ENCODE measurements around the gene ABCB7.

The ABCB7 gene

DNA sequence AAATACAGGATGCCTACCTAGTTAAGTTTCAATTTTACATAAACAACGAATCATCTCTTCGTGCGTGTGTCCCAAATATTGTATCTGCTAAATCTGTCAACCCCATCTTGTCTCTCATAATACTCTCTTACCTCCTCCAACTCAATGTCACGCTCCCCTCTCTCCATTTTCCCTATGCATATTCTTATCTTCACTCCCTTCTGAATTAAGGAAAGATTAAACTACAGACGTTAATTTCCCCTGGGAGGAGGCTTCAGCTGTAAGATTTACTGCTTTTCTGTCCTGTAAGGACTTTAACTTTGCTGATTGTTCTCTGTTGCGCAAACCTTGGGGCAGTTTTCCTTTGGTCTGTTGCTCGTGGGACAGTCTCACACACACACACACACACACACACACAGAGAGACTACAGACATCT is 455 bp upstream of the ABCB7 start:
- DNase-seq (ENCODE audit: extremely low read depth, insufficient read length) = no peak
- H3K27me3 ChIP-seq (replicated peaks; ENCODE audit: control insufficient read depth, insufficient read depth, low read length) = no peaks in the 10 kb centered on the region
- TF ChIP-seq, protein P1, sequence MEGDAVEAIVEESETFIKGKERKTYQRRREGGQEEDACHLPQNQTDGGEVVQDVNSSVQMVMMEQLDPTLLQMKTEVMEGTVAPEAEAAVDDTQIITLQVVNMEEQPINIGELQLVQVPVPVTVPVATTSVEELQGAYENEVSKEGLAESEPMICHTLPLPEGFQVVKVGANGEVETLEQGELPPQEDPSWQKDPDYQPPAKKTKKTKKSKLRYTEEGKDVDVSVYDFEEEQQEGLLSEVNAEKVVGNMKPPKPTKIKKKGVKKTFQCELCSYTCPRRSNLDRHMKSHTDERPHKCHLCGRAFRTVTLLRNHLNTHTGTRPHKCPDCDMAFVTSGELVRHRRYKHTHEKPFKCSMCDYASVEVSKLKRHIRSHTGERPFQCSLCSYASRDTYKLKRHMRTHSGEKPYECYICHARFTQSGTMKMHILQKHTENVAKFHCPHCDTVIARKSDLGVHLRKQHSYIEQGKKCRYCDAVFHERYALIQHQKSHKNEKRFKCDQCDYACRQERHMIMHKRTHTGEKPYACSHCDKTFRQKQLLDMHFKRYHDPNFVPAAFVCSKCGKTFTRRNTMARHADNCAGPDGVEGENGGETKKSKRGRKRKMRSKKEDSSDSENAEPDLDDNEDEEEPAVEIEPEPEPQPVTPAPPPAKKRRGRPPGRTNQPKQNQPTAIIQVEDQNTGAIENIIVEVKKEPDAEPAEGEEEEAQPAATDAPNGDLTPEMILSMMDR (IDR thresholded peaks at IDR 0.05; ENCODE audit: insufficient read depth, low read length, poor library complexity, severe bottlenecking) = no peak
- peak overlapping the region; percentile 60 for H3K4me3 ChIP-seq (replicated peaks; ENCODE audit: low read depth, low read length)
- H3K36me3 ChIP-seq (ENCODE audit: control insufficient read depth, insufficient read depth, low read length) = no peaks in the 10 kb centered on the region

DNA sequence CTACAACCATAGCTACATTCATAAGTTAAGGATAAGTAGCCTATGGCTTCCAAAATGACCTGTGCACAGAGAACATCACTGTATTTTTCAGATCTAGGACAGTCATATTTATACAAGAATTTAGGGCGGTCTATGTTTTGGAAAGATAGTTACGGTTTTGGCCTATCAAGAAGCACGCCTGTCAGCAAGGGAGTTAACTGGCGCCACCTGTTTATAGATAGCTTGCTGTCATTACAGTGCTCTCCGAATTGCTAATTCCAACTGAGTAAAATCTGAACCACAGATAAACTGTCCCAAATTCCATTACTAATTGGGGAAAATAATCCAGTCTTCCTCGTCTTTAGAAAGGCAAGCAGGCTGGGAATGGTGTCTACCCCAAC is 646 bp downstream of the ABCB7 start:
- Histone ChIP-seq H3K27me3 (replicated peaks; ENCODE audit: control insufficient read depth, insufficient read depth, low read length) (no peaks in the 10 kb centered on the region), H3K36me3 (ENCODE audit: control insufficient read depth, insufficient read depth, low read length) (no peaks in the 10 kb centered on the region), H3K4me3 (replicated peaks; ENCODE audit: low read depth, low read length) (peak overlapping the region; percentile 60)
- TF ChIP-seq, protein P1 (IDR thresholded peaks at IDR 0.05; ENCODE audit: insufficient read depth, low read length, poor library complexity, severe bottlenecking) = no peak
- DNase-seq (ENCODE audit: extremely low read depth, insufficient read length) = peak; percentile 3

DNA sequence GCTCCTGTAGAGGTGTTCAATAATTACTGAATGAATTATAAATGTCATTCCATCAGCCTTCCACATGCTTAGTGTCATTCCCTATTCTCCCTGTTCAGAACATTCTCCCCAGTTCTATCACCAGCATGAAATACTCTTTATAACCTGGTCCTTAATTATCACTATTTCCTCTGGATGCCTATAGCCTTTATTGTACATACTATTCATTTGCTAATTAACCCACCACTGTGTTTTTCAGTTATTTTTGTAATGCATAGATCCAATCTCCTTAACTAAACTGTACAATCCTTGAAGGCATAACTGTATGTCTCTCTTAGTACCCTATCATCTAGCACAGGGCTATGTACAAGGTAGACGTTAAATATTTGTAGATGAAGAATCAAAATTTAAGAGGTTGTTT is 1.2 kb downstream of the ABCB7 start:
- Histone ChIP-seq H3K27me3 (replicated peaks; ENCODE audit: control insufficient read depth, insufficient read depth, low read length) (no peaks in the 10 kb centered on the region), H3K4me3 (replicated peaks; ENCODE audit: low read depth, low read length) (peak overlapping the region; percentile 60), H3K36me3 (ENCODE audit: control insufficient read depth, insufficient read depth, low read length) (no peaks in the 10 kb centered on the region)
- TF ChIP-seq, protein P1 (IDR thresholded peaks at IDR 0.05; ENCODE audit: insufficient read depth, low read length, poor library complexity, severe bottlenecking) = no peak
- no peak for DNase-seq (ENCODE audit: extremely low read depth, insufficient read length)

DNA sequence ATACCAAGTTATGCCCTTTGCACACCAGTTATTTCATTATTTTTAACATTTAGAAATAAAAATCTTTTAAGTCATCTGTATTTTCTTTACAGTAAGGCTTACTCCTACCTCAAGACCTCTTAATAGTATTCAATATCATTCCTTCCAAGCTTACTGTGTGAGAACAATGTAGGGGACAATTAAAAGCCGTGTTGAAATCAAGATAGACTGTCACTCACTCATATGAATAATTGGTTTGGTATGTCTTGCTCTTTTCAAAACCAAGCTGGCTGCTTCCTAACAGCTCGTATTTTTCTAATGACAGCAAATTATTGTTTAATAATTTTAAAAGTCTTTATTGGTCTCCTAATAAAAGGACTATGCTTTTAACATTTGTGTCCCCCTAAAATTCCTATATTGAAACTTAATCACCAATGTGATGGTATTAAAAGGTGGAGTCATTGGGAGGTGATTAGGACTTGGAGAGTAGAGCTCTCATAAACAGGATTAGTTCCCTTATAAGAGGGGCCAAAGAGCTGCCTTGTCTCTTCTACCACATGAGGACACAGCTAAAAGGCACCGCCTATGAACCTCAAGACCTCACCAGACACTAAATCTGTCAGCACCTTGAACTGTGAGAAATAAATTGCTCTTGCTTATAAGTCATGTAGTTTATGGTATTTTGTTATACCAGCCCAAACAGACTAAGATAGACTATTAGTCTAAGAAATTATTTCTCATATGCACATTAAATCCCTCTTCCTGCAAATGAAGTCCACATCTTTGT is 4.1 kb downstream of the ABCB7 start:
- no peak for DNase-seq (ENCODE audit: extremely low read depth, insufficient read length)
- no peaks in the 10 kb centered on the region for H3K27me3 ChIP-seq (replicated peaks; ENCODE audit: control insufficient read depth, insufficient read depth, low read length)
- TF ChIP-seq, protein P1 (IDR thresholded peaks at IDR 0.05; ENCODE audit: insufficient read depth, low read length, poor library complexity, severe bottlenecking) = no peak

DNA sequence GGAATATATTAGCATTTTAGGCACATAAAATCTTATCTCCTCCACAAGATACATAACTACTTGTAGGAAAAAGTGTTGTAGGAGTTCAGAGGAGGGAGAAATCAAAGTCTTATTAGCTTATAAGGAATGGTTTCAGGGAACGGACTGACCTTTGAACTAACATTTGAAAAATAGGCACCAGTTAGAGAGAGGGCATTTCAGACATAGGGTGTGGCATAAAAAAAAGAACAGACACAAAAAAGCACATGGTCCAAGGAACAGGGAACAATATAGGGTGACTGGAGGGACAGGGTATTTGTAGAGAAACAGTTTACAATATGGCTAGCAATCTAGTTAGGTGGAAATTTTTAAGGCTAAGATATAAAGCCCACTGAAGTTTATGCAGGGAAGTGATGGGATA is 6.4 kb downstream of the ABCB7 start:
- TF ChIP-seq, protein P1 (IDR thresholded peaks at IDR 0.05; ENCODE audit: insufficient read depth, low read length, poor library complexity, severe bottlenecking) = no peak
- no peak for DNase-seq (ENCODE audit: extremely low read depth, insufficient read length)
- no peaks in the 10 kb centered on the region for H3K36me3 ChIP-seq (ENCODE audit: control insufficient read depth, insufficient read depth, low read length)
- no peaks in the 10 kb centered on the region for H3K27me3 ChIP-seq (replicated peaks; ENCODE audit: control insufficient read depth, insufficient read depth, low read length)
- no peak overlapping the region for H3K4me3 ChIP-seq (replicated peaks; ENCODE audit: low read depth, low read length)

More for the DNA sequence above, 4.1 kb downstream of the ABCB7 start:
- Histone ChIP-seq H3K36me3 (ENCODE audit: control insufficient read depth, insufficient read depth, low read length) (no peaks in the 10 kb centered on the region), H3K4me3 (replicated peaks; ENCODE audit: low read depth, low read length) (no peak overlapping the region)
